Measurements from ENCODE around the gene BBX.
A peak's percentile ranks its signal among the peaks of the same experiment; 100 is the strongest.

Gene BBX

DNA sequence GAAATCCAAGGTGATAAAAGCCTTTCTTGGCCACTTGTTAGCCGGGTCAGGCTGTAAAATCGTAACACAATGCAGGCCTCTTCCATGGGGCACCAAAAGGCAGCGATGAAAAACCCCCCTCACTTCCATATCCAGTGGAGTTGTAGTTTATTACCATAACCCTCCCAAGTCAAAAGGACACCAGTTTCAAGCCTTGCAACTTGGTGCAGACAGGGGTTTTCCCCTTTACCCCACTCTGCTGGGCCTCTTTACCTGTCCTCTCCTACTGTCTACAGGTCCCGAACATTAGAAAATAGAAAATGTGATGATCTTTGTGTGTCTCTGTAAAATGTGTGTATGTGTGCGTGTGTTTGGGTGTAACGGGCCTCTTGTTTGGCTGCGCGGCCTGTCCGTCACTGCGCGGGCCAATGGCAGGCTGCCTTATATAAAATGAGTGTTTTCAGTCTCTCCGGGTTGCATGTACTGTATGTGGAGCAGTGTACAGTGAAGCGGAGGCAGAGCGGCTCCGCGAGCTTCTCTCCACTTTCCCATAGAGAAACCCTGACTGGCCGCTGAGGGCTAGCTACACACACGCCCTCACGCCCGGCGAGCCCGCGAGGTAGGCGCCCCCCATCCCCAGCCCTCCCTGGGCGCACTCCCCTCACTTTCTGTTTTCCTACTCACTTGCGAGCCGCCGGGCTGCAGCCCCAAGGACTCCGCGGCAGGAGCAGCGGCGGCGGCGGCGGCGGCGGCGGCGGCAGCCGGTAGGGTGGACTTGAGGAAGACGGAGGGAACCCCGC lies at the start of gene BBX:
TSS of gene BBX (plus strand) at position 453 of the 779 bp plus-strand sequence. CDS start 187,499 bp downstream, outside the sequence.
- peak; percentile 94 for DNase-seq

DNA sequence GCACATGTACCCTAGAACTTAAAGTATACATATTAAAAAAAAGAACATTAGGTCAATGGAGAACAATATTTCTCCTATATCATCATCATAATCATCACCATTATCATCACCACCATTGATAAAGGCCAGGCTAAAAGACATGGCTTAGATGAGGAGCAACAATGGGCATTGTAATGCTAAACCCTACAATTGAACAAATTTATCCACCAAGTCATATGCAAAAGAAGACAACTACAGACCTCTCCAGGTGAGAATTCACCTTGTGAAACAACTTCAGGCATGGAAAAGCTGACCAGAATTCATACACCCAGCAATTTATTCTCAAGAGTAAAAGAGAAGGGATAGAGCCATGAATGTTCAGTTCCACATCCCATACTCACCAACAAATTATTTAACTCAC lies 46.3 kb upstream of the BBX start:
- no peak for DNase-seq

DNA sequence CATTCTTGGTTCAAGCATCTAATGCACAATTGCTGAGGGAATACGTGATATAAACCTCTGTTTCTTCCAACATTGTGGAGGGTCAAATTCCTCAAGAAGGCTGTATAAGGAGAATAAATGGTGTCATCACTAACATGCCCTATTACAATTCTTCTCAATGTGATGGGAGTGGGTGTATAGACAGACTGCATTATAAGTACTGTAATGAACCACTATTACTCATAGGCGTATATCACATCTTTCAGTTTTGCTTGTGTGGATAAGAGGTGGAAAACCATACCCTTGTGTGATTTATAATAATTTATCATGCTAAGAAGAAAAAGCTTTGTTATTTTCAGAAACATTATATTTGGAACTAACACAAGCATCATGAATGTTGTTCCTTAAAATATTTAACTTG lies 35.3 kb upstream of the BBX start:
- DNase-seq: no peak

DNA sequence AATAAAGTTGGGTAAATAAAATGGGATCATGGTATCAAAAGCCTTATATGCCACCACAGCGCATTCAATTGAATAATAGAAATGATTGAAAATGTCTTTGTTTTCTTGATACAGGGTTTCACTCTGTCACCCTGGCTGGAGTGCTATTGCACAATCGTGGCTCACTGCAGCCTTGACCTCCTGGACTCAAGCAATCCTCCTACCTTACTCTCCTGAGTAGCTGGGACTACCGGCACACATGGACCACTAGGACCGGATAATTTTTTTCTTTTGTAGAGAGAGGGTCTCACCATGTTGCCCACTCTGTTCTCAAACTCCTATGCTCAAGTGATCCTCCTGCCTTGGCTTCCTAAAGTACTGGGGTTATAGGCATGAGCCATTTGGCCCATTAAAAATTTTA lies 33.8 kb upstream of the BBX start:
- no peak for DNase-seq

DNA sequence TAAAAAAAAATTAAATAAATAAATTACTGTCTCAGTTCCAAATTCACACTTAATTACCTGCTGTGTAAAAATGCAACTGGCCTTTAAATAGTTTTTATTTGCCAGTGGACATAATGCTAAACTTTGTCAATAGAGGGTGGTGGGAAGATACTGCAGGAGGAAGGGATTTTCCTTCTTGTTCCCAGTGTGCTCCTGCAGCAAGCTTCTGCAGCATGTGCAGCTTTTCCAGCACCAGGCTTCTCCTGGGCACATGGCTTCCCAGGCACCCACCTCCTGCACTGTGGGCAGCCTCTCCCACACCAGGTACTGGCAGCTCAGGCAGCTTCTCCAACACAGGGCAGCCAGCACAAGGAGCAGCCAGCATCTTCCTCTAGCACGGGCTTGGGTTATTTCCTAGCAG lies 29.6 kb upstream of the BBX start:
- DNase-seq: no peak

DNA sequence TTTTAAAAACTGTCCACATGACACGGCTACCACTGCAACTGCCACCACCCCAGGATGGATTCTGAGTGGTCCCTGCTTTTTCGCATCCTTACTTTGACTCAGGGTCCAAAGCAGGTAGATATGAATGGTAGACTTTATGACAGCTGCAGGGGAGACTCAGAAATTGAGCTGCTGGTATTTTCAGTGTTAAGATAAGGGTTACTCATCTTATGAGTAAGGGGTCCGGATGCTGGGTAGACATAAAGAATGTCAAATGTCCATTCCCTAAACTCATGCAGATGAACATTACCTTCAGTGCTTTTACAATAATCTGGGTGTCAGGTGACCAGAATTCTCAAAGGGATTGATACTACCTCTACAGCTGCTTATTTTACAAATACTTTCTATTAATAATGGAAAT lies 25.9 kb upstream of the BBX start:
- no peak for DNase-seq

DNA sequence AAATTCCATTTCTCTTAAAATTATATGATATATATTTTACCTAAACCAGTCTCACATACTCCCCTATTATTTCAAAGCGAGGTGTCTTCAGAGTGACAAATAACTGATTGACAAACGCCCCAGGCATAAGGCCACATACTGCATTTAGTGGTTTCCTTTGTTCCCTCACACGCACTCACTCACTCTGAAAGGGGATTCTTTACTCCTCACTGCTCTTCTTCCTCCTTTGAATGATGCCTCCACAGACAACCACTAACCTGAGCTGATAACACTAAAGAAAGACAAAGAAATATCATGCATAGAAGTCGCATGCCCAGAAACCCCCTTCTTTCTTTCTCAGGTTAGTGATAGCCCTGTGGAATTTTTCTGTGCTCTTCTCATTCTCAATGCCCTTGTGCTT lies 24.1 kb upstream of the BBX start:
- DNase-seq: no peak

DNA sequence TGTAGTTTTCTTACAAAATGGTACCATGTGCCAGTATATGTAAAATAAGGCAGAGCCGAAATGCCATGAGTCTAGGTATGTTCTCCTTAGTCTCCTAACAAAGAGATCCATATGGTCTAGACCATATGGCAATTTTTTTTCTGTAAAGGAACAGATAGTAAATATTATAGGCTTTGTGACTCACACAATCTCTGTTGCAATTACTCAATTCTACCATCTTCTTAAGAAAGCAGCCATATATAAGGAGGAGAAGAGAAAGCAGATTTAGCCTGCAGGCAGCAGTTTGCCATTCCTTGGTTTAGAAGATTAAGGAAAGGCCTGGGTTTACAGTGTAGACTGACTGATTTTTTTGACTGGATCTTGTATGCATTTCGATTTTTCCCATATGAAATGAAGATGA lies 16.3 kb upstream of the BBX start:
- DNase-seq: no peak

DNA sequence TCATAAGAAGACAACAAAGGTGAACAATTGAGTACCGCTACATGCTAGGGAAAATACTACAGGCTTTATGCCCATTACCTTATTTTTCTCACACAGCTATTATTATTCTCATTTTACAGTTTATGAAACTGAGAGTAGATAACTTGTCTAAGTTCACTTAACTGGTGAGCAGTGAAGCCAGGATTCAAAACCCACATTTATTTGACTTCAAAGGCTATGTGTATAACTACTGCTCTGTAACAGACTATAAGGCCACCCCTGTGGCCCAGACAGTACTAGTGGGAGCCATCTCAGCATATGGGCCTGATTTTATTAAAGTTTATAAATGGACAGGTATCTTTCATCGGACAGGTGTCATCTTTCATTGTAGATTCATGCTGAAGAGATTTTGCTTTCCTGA lies 14.4 kb upstream of the BBX start:
- DNase-seq: no peak

DNA sequence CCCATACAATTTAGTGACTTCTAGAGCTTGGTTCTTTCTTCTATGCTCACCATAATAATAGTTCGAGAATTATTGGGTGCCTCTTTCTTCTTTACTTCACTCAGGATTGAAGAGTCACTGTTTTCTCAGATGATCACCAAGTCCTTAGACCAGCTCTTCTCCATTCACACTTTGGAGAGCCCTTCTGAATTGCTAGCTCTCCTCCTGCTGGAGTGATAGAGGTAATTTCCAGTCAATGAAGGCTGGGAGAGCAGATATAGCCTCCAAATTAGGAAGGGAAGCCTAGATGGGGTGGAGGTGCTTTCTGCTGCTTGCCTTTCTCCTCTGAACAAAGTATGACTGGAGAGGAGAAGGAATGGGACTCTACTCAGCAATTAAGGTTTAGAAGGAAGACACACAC lies 10.7 kb upstream of the BBX start:
- DNase-seq: no peak

DNA sequence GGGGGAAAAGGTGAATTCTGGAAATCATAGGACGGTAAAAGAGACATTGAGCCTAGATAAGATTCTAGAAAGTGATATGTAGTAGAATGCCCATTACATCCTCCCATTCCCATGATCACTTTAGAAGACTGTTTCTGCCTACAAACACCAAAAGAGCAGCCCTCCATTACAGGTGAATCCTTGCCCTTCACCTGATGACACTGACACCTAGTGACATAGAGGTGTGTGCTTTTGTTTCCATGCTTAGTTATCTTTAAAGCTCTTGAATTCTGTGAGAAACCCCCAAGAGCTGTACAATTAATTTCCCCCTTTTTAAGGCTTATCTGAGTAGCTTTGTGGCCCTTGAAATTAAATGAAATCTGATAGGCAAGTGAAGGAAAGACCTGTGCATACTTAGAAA lies 8.3 kb upstream of the BBX start:
- DNase-seq: no peak

DNA sequence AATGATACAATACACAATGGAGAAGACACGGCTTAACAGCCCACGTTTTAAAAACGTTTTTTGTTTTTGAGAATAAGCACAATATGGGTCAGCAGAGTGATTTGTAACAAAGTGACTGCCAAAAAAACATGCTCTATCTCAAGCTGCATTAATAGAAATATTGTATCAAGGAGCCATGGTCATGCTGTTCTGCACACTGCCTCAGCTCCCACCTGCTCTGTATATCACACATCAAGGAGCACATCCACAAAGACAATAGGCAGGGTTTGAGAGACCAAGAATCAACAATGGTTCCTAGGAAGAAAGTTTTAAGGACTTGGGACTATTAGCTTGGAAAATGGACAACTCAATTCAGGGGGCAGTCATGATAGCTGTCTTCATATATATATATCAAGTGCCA lies 6.3 kb upstream of the BBX start:
- no peak for DNase-seq

DNA sequence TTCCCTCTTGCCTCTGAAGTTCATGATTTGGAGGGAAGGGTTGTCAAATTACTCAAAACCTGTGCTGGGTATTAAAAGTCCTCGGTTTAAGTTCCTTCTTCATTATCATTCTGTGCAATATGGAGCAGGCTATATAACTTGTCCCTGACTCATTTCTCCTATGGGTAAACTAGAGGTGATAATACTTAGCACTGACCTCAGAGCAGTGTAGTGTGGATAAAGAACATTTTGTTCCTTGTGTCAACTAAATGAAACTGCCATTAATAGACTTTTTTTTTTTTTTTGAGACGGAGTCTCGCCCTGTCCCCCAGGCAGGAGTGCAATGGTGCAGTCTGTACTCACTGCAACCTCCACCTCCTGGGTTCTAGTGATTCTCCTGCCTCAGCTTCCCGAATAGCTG lies 2.2 kb upstream of the BBX start:
- DNase-seq: no peak

DNA sequence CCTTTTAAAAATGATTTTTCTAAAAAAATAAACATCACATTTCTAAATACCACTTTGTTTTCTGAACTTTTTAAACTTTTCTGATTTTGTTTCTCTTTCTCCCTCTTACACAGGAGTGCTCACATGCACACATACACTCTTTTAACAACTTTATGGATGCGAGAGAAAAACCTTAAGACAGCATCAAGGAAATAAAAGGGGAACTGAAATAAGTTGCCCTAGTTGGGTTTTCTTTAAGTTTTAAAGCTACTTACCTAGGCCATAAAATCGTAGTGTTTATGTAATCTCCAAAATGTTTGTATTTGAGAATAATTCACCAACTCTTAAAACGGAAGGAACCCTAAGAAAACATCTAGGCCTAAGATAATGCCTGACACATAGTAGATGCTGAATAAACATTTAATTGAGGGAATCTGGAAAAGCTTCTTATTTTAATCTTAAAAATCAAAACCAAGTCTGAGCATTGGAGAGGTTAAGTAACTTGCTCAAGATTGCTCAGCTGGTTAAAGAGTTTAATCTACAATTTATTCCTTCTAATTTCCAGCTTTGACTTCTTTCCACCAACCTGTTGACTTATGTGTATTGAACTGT lies 1.2 kb upstream of the BBX start:
- no peak for DNase-seq

DNA sequence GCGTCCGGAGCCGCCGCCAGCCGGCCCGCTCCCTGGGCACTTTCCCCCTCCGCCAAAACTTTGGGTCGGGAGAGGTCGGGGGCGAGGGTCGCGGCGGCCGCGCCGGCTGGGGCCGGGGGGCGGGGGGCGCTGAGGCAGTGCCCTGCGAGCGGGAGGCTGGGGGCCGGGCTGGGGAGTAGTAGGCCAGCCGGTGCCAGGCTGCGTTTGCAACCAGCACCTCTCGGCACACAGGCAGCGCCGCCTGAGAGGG lies 452 bp downstream of the BBX start:
- DNase-seq: no peak

DNA sequence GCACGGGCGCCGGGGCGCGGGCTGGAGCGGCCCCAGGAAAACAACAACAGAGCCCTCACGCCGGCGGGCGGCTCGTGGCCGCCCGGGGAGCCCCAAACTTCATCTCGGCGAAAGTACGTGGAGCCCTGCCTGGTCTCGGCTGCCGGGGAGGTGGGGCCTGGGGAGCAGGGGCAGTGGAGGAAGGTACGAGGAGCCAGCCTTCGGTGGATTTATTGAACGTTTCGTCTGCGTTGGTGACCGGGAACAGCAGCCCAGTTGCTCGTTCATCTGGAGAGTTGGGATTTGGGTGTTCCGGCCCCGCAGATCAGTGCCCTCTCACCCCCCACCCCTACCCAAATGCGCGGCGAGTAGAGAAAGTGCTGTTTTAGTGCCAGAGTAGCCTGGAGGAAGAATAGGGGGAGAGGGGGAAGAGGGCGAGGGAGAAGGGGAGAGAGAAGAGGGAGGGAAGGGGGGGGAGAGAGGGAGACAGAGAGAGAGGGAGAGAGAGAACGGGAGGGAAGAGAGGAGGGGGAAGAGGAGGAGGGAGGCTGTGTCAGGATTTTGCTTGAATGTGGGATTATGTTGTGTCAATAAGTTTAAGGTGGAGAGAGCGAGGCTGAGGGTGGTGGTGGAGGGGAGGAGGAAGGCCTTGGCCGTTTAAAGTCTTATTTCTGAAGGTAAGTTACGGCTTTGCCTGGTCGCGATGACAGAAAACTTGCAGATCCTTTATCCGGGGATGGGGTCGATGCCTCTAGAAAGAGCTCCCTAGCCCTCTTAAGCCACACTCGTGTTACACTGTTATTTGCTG lies 970 bp downstream of the BBX start:
- peak; percentile 76 for DNase-seq

DNA sequence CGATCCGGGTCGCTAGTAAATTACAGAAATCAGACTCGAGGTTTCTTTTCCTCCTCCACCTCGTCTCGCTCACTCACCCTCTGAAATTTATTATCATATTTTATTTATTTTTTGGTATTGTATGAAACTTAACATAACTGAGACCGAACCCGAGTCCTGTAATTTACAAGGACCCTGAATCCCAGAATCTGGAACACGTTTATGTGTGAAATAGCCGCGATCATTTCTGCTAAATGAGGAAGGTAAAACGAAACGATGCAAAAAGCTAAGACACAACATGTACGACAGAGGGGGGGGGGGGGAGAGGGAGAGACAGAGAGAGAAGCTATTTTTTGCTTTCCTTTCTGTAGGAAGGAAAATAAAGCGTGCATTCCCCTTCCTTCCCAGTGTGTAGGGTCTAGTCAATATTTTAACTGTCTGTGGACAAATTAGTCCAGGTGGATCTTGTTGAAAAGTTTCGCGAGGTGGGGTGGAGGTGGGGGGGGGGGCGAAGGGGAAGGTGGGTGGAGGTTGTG lies 1.6 kb downstream of the BBX start:
- DNase-seq: peak; percentile 51

DNA sequence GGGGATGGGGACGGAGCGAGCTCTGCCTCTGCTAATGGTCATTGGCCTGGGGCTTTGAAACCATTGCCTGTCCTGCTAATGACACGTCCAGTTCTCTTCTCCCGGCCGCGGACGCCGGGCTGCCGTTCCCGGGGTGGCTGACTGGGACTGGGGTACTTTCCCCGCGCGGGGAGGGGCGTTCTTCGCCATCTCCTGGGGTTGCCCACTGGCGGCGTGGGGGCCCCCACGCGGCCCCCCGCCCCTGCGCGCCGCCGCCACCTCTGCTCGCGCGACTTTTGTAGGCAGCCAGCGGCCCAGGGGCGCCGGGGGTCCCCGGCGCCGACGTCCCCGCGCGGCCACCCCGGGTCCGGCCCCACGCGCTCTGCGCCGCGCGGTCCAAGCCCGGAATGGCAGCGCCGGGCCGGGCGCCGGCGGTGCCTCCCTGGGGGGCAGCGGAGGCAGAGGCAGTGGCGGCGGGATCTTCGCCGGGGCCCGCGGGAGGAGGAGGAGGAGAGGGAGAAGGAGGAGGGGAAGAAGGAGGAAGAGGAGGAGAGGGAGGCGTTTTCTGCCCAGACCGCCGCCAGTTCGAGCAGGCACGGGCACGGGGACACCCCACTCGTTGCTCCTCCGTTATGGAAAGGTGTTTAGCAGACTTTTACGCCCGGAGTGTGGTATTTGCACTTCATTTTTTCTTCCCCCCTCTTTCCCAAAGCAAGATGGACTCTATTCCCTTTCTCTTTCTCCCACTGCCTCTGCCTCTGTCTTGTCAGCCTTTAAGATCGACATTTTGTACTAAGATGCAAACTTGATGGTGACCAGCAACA lies 2.3 kb downstream of the BBX start:
- DNase-seq: peak; percentile 36

DNA sequence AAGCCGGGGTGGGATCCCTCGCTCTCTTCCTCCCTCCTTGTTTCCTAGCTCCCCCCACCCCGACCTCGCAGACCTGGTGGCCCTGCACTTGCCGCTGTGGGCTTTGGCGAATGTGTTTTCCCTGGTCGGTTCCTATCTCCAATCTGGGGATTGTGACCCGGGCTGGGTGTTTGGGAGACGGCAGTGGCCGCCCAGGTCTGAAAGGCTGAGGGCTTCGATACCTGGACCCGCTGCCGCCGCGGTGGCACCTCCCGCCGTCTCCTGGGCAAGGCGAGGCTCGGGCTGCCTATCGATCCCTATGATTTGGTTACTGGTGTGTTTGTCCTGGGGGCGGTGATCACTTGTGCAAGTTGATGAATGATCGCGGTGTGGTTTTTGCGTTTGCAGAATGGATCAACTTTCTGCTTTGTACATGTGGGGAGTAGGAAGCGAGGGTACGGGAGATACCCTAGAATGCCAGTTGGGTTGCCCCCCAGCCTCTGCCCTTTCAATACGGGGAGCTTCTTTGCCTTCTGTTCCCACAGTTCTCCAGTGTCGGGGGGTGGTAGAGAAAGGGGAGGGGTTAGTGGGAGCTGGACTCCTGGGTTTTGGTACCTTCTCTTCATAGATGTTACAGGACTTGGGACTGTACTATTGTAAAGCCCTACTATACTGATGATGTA lies 3.0 kb downstream of the BBX start:
- peak; percentile 38 for DNase-seq

DNA sequence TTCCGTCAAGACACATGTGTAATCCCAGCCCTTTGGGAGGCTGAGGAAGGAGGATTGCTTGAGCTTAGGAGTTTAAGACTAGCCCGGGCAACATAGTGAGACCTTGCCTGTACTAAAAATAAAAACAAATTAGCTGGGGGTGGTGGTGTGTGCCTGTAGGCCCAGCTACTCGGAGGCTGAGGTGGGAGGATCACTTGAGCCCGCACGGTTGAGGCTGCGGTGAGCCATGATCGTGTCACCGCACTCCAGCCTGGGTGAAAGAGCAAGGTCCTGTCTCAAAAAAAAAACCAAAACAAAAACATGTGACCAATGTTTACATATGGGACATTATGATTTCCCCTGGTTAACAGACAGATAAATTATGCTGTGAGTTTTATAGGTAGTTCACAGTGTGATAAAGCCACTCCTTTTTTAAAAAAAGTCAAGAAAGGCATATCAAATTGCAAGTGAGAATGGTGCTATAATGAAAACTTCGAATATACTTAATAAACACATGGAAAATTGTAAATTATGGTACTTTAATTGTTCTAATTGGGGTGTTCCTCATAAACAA lies 9.2 kb downstream of the BBX start:
- DNase-seq: no peak

DNA sequence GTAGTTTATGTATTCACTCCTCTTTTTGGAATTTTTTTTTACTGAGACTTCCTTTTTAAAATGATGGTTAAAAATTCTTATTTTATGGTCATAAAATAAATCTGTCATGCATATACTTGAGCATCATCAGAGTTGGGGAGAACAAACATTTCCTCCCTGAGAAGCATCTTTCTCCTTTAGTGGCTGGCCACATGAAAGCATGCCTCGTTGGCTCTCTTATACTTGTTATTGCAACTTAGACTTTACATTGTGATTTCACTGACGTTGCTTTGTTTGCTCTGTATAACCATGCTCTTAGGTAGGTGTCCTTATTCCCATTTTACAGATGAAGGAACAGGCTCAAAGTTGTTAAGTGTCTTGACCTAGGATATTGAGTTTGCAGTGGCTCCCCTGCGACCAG lies 18.1 kb downstream of the BBX start:
- DNase-seq: no peak

DNA sequence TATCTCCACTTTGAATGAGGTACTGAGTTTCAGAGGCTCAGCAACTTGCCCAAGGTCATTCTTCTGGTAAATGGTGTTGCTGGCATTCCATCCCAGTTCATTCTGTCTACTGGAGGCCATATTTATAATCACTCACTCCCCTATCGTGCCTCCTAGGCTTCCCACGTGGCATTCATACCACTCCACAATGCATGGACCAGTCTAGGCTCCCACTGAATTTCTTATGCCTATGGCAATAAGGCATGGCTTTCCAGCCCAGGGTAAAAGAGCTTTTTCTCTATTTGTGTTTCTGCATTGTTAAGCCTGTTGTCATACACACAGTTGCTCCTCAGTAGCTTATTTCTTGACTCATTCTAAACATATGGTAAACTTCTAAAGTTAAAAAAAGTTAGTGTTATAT lies 19.9 kb downstream of the BBX start:
- no peak for DNase-seq

DNA sequence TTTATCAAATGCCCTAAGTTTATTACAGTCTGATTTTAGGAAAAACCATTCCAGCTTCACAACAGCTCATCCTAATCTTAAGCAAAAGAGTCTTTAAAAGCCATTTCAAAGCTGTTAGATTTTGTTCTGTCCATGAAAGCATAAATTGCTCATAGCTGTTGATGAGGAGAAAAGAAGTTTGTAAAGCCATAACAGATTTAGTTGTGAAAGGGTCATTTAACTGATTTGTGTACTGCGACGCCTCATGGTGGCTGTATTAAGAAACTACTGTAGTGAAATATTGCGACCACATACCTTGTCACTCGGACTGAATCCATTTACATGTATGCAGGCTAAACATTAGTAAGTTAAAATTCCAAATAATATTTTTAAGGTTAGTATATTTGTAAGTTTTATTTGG lies 20.9 kb downstream of the BBX start:
- DNase-seq: no peak

Measured in NCI-H1105 treated with DMSO at 0.1 percent for 48 hours (cell line).